NCI-H146 (cell line): ENCODE data around the gene LRRC32.

Experiments
- DNase-seq: peaks from one replicate; lab custom pipeline; 2025; lab: John Stamatoyannopoulos, UW

Gene LRRC32

GRCh38 chr11:76680518-76681425 lies 10.2 kb upstream of the LRRC32 start:
- peak; percentile 84 for DNase-seq

DNA sequence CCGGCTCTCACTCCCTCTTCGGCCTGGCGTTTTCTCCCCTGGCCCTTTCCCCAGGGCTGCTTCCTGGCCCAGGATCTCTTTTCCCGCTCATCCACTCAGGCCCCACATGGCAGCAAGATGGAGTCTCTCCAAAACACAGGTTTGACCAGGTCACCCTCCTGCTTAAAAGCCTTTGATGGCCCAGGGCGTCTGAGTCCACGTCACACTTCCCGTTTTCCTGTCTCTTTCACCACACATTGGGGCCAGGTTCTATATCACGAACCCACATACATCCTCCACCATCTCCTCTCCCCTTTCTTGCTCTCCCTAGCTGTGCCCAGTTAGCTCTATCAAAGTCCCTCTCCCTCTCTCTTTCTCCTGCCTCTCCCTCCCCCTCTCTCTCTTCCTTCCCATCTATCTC lies 7.8 kb upstream of the LRRC32 start:
- DNase-seq, result no peak

DNA sequence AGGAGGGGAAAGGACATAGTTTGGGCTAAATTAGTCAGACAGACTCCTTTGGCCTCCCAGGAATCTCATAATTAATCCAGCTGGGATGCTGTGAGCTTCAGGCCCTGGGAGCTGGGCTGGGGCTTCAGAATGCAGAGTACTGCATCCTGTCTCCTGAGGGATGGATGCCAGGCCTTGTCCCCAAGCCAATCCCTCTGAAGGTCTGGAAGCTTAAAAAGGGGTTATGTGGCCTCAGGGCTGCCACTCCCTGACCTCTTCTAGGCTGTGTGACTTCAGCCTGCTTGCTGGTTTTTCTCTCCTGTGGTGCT lies 6.9 kb upstream of the LRRC32 start:
- no peak for DNase-seq

GRCh38 chr11:76676636-76677457 lies 6.3 kb upstream of the LRRC32 start:
- no peak for DNase-seq

DNA sequence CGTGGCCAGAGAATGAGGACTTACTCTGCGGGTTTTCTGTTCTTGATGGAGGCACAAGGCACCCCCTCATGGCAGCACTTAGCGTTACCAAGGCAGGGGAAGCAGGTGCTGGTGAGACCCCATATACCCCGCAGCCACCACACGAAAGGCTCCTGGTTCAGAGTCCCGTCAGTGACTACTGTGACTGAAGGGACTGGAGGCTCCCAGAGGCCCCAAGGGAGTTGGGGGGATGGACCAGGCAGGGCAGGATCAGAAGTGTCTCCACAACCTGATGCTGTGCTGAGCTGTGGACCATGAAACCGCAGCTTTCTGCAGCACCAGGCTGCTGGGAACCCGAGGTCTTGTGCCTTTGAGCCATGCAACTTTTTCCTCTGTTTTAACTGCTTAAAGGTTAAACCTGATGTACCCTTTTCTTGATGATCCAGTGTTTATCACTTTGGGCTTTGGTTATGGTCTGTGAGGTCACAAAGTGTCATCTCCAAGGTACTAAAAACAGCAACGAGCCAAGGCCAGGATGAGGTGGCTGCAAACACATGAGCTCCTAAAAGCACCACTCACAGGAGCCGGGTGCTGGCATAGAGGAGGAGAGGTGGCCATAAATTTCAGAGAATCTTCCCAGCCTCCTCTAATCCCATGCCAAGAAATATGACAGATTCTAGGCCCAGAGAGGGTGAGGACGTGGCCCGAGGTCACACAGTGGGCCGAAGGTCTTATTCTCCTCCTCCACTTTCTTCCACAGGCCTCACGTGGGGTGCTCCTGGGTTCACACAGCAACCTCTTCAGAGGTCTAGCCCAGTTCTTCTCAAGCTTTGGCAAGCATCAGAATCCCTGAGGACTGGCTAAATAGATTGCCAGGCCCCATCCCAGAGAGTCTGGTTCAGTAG lies 4.2 kb upstream of the LRRC32 start:
- DNase-seq, result no peak

DNA sequence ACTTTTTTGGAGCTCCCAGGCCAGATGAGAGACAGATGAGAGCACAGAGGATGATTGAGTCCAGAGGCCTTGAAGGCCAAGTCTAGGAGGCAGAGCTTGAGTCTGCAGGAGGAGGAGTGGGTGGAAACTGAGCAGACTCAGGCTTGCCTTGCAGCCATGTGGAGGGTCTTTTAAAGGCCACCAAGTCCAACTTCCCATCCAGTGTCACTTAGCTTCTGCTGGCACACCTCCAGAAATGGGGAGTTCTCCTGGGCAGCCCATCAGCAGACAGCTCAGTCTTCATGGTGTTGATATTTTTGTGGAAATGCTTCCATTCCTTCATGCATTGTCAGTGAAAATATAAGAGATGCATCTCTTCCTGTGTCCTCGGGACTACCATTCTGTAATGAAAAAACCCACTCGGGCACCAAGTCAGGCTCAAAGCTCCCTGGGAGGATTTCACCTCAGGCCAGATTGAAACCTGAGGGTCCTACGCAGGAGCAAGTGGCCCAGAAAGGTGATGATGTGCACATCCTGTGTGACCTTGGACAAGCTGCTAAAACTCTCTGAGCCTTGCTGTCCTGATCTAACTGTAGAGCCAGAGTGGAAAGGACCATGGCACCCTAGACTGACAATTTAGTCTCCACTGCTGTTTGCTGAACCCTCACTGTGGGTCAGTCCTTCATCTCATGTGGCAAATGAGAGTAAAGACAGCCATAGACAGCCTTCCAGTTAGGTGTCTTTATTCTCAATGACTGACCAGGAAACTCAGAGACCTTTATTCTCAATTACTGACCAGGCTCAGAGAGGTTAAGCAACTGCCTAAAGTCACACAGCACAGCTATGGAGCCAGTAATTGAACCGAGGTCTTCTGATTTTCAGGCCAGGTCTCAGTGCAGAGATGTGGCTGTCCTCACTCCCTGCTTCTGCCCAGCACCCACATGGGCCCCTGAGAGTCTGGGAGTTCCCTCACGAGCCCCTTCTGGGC lies 2.9 kb upstream of the LRRC32 start:
- DNase-seq, result no peak

GRCh38 chr11:76672431-76673175 lies 2.1 kb upstream of the LRRC32 start:
- no peak for DNase-seq

- no peak for DNase-seq
Observed at GRCh38 chr11:76671626-76672309, 1.2 kb upstream of the LRRC32 start.

GRCh38 chr11:76671237-76671592 lies 668 bp upstream of the LRRC32 start:
- DNase-seq, result no peak

- no peak for DNase-seq
Observed at GRCh38 chr11:76669901-76670484, 554 bp downstream of the LRRC32 start.

GRCh38 chr11:76668362-76669155 lies 2.0 kb downstream of the LRRC32 start:
- no peak for DNase-seq

- DNase-seq, result no peak
Observed at GRCh38 chr11:76667856-76668255, 2.7 kb downstream of the LRRC32 start.

GRCh38 chr11:76667271-76667818 lies 3.2 kb downstream of the LRRC32 start:
- DNase-seq, result no peak

GRCh38 chr11:76666830-76667229 lies 3.7 kb downstream of the LRRC32 start:
- DNase-seq, result no peak

DNA sequence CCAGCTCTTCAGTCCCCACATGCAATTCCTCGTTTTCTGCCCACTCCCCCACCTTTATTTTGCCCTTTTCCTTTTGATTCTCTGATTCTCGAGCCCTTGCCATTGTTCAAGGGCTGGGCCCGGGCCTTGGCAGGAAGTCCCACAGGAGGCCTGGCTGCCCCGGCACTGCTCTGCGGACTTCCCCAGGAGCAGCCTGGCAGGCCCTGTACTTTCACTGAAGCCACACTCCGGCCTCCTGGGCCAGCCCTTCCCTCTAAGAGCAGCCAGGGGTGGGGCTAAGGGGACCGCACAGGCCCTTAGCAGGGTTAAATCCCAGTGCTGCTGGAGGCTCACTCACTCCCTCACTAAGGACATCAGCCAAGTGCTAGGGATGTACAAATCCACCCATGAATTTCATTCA lies 4.1 kb downstream of the LRRC32 start:
- no peak for DNase-seq

- DNase-seq, result no peak
Observed at GRCh38 chr11:76665921-76666351, 4.6 kb downstream of the LRRC32 start.

DNA sequence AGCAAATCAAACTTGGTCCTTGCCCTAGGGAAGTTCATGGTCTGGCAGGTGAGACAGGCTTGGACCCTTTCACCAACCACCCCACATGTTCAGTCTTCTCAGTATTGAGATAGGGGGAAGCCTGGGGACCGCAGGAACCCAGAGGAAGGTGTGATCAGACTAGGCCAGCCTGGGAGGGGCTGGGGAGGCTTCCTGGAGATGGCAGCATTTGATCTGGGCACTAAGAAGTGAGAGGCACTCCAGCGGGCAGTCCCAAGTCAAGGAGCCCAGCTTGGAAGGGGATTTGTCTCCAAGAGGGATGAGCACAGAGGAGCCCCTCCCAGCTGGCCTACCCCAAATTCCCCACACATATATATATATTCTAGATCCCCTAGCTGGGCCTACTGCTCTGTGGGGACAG lies 5.4 kb downstream of the LRRC32 start:
- no peak for DNase-seq

GRCh38 chr11:76664578-76665061 lies 5.9 kb downstream of the LRRC32 start:
- no peak for DNase-seq
